ENCODE data around the gene EXTL1. TPM values are rescaled to one million over a fixed set of nuclear protein-coding genes. Genes with fewer than 3 reads are reported as not detected.

EXTL1 gene
- polyA plus RNA-seq, 1 of the 3 experiments (the other 2 are of a cell fraction) = 0.58 TPM

DNA sequence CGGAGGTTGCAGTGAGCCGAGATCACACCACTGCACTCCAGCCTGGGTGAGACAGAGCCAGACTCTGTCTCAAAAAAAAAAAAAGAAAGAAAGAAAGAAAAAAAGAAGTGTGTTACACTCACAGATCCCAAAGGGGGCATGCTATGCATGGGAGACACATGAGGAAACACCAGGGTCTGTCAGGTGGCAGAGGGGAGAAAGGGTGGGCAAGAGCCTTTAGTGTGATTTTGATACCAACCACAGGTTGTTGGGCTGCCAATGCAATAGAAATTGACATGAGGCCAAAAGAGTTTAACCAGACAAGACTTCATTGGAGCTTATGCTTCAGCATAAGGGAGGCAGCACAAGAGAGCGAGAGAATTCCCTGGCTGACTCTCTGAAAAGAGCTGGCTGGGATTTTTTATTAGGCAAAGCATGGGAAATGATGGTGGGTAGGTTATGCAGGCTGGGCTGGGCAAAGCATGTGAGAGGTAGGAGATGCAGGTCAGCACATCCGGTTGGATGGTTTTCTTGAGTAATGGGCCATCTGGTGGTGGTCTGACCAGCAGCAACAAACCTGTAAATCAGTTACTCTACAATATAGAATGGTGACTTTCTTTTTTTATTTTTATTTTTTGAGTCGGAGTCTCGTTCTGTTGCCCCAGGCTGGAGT lies 11.7 kb upstream of the EXTL1 start:
- TF ChIP-seq, protein P1, sequence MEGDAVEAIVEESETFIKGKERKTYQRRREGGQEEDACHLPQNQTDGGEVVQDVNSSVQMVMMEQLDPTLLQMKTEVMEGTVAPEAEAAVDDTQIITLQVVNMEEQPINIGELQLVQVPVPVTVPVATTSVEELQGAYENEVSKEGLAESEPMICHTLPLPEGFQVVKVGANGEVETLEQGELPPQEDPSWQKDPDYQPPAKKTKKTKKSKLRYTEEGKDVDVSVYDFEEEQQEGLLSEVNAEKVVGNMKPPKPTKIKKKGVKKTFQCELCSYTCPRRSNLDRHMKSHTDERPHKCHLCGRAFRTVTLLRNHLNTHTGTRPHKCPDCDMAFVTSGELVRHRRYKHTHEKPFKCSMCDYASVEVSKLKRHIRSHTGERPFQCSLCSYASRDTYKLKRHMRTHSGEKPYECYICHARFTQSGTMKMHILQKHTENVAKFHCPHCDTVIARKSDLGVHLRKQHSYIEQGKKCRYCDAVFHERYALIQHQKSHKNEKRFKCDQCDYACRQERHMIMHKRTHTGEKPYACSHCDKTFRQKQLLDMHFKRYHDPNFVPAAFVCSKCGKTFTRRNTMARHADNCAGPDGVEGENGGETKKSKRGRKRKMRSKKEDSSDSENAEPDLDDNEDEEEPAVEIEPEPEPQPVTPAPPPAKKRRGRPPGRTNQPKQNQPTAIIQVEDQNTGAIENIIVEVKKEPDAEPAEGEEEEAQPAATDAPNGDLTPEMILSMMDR (IDR thresholded peaks at IDR 0.05) = peak; percentile 41
- TF ChIP-seq, protein P2, sequence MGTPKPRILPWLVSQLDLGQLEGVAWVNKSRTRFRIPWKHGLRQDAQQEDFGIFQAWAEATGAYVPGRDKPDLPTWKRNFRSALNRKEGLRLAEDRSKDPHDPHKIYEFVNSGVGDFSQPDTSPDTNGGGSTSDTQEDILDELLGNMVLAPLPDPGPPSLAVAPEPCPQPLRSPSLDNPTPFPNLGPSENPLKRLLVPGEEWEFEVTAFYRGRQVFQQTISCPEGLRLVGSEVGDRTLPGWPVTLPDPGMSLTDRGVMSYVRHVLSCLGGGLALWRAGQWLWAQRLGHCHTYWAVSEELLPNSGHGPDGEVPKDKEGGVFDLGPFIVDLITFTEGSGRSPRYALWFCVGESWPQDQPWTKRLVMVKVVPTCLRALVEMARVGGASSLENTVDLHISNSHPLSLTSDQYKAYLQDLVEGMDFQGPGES (IDR thresholded peaks at IDR 0.05; ENCODE audit: low read depth, low read length) = no peak
- TF ChIP-seq RAD21 (IDR thresholded peaks at IDR 0.05; ENCODE audit: low read length) = peak; percentile 54
- no peak for TF ChIP-seq RXRA (IDR thresholded peaks at IDR 0.05; ENCODE audit: borderline replicate concordance, low read depth)
- TF ChIP-seq TAF1 (IDR thresholded peaks at IDR 0.05; ENCODE audit: borderline replicate concordance, low read depth, low read length) = no peak
- no peak for TF ChIP-seq GATA2 (CRISPR knock-in tag; IDR thresholded peaks at IDR 0.05)
- TF ChIP-seq, protein P3, sequence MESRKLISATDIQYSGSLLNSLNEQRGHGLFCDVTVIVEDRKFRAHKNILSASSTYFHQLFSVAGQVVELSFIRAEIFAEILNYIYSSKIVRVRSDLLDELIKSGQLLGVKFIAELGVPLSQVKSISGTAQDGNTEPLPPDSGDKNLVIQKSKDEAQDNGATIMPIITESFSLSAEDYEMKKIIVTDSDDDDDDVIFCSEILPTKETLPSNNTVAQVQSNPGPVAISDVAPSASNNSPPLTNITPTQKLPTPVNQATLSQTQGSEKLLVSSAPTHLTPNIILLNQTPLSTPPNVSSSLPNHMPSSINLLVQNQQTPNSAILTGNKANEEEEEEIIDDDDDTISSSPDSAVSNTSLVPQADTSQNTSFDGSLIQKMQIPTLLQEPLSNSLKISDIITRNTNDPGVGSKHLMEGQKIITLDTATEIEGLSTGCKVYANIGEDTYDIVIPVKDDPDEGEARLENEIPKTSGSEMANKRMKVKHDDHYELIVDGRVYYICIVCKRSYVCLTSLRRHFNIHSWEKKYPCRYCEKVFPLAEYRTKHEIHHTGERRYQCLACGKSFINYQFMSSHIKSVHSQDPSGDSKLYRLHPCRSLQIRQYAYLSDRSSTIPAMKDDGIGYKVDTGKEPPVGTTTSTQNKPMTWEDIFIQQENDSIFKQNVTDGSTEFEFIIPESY (IDR thresholded peaks at IDR 0.05; ENCODE audit: borderline replicate concordance, low read depth) = no peak
- TF ChIP-seq, protein P4, sequence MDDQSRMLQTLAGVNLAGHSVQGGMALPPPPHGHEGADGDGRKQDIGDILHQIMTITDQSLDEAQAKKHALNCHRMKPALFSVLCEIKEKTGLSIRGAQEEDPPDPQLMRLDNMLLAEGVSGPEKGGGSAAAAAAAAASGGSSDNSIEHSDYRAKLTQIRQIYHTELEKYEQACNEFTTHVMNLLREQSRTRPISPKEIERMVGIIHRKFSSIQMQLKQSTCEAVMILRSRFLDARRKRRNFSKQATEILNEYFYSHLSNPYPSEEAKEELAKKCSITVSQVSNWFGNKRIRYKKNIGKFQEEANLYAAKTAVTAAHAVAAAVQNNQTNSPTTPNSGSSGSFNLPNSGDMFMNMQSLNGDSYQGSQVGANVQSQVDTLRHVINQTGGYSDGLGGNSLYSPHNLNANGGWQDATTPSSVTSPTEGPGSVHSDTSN (IDR thresholded peaks at IDR 0.05) = no peak
- TF ChIP-seq, protein P5, sequence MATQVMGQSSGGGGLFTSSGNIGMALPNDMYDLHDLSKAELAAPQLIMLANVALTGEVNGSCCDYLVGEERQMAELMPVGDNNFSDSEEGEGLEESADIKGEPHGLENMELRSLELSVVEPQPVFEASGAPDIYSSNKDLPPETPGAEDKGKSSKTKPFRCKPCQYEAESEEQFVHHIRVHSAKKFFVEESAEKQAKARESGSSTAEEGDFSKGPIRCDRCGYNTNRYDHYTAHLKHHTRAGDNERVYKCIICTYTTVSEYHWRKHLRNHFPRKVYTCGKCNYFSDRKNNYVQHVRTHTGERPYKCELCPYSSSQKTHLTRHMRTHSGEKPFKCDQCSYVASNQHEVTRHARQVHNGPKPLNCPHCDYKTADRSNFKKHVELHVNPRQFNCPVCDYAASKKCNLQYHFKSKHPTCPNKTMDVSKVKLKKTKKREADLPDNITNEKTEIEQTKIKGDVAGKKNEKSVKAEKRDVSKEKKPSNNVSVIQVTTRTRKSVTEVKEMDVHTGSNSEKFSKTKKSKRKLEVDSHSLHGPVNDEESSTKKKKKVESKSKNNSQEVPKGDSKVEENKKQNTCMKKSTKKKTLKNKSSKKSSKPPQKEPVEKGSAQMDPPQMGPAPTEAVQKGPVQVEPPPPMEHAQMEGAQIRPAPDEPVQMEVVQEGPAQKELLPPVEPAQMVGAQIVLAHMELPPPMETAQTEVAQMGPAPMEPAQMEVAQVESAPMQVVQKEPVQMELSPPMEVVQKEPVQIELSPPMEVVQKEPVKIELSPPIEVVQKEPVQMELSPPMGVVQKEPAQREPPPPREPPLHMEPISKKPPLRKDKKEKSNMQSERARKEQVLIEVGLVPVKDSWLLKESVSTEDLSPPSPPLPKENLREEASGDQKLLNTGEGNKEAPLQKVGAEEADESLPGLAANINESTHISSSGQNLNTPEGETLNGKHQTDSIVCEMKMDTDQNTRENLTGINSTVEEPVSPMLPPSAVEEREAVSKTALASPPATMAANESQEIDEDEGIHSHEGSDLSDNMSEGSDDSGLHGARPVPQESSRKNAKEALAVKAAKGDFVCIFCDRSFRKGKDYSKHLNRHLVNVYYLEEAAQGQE (IDR thresholded peaks at IDR 0.05; ENCODE audit: low read depth, low read length) = no peak
- no peak for TF ChIP-seq JUND (IDR thresholded peaks at IDR 0.05)
- no peak for TF ChIP-seq YY1 (IDR thresholded peaks at IDR 0.05; ENCODE audit: low read depth)
- TF ChIP-seq TCF12 (IDR thresholded peaks at IDR 0.05) = no peak
- no peak for TF ChIP-seq FOSL2 (IDR thresholded peaks at IDR 0.05; ENCODE audit: borderline replicate concordance, low read depth)
- TF ChIP-seq FOXM1 (IDR thresholded peaks at IDR 0.05; ENCODE audit: low read depth) = no peak
- no peak for TF ChIP-seq MEF2A (IDR thresholded peaks at IDR 0.05; ENCODE audit: borderline replicate concordance, low read depth)
- peak; percentile 33; the same call in 1 of the 2 replicates for TF ChIP-seq SMC3 (IDR thresholded peaks at IDR 0.05; ENCODE audit: low read depth, low read length)
- TF ChIP-seq RCOR1 (IDR thresholded peaks at IDR 0.05; ENCODE audit: low read length) = no peak
- TF ChIP-seq MXI1 (IDR thresholded peaks at IDR 0.05; ENCODE audit: low read depth, low read length) = no peak
- H3K9ac ChIP-seq = no peak overlapping the region
- no peaks in the 10 kb centered on the region for H3K9me2 ChIP-seq
- no peak overlapping the region for H3K4me3 ChIP-seq (ENCODE audit: low read depth in 2 of 2, low read length in 1 of 2)
- 76% methylated on average over 6 of the region's 6 CpGs for WGBS (ENCODE audit: low lambda C conversion rate)
- H3F3A ChIP-seq (replicated peaks; ENCODE audit: insufficient read depth) = no peaks in the 10 kb centered on the region
- H4K20me1 ChIP-seq (ENCODE audit: insufficient read depth) = no peaks in the 10 kb centered on the region
- H3K9me3 ChIP-seq = no peaks in the 10 kb centered on the region
- H3K4me2 ChIP-seq = no peak overlapping the region
- H3K27ac ChIP-seq (ENCODE audit: low read depth in 2 of 2, low read length in 1 of 2) = no peak overlapping the region
- no peak overlapping the region for H2AFZ ChIP-seq (ENCODE audit: low read depth)
- H3K36me3 ChIP-seq (replicated peaks in 1 of 2; ENCODE audit: control insufficient read depth in 1 of 2, insufficient read depth in 2 of 2, low read length in 1 of 2) = no peaks in the 10 kb centered on the region
- H3K79me2 ChIP-seq (ENCODE audit: insufficient read depth) = no peaks in the 10 kb centered on the region
- ChIA-PET CTCF (interaction anchor here (0.5 to 2.4 kb wide), 14 partner anchors 11 to 748 kb away, joined by 3 to 10 read pairs (median 3); partner anchors contain the start of gene EXTL1), POLR2A (no interaction called here)
- no peaks in the 10 kb centered on the region for H3K27me3 ChIP-seq (ENCODE audit: insufficient read depth)
- no peaks in the 10 kb centered on the region for H3K4me1 ChIP-seq (ENCODE audit: control insufficient read depth in 1 of 2, insufficient read depth in 2 of 2, low read depth in 1 of 2, low read length in 1 of 2)
- peak; percentile 51 for DNase-seq

All from SK-N-SH (cell line).